Dendritic cell treated with granulocyte-macrophage colony-stimulating factor and Interleukin-4, amounts not matched to agents 40 ng/mL and 50 ng/mL, for 4 days (primary cell): ENCODE data around the gene CD200.

Source experiments
- H3K27ac Mint-ChIP-seq: one replicate; pipeline ENCODE4 v1.8.0; 2022; ENCODE audit warnings: mild to moderate bottlenecking, mixed read lengths
- H3K27me3 Mint-ChIP-seq: one replicate; pipeline ENCODE4 v1.8.0; 2022; ENCODE audit warnings: mild to moderate bottlenecking, mixed read lengths
- H3K36me3 Mint-ChIP-seq: one replicate; pipeline ENCODE4 v1.8.0; 2022; ENCODE audit warnings: low read depth, mixed read lengths
- H3K4me1 Mint-ChIP-seq: one replicate; pipeline ENCODE4 v1.8.0; 2022; ENCODE audit warnings: low read depth, mixed read lengths
- H3K4me3 Mint-ChIP-seq: one replicate; pipeline ENCODE4 v1.8.0; 2022; ENCODE audit warnings: mild to moderate bottlenecking, moderate library complexity, mixed read lengths
- H3K9me3 Mint-ChIP-seq: one replicate; pipeline ENCODE4 v1.8.0; 2022; ENCODE audit warnings: mixed read lengths
- intact Hi-C: fragments of 100-400 bp; cut with micrococcal nuclease; formaldehyde crosslinking; loops from one replicate; pipeline ENCODE4 v1.15.0; 2022

The CD200 gene

DNA sequence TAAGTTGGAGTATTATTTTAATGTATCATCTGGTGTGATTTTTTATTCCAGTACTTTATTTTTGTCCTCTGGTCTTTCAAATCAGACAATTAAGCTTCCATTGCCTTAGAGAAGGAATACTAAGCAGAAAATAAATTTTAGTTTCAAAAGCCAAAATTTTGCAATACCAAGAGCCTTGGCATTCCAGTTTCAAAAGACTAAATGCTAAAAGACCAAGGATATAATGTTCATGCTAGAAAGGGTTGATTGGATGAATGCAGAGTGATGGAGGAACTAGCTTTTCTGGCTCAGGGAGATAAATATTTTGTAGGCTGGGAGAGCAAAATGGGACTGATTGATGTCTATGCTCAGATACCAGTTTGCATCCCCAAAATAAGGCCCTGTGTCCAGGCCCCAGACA lies 6.2 kb downstream of the CD200 start:
- Mint-ChIP-seq H3K4me3 (no peak overlapping the region), H3K9me3 (no peaks in the 10 kb centered on the region), H3K36me3 (no peaks in the 10 kb centered on the region), H3K4me1 (no peaks in the 10 kb centered on the region), H3K27ac (no peak overlapping the region), H3K27me3 (peaks cover under 1% of the 10 kb centered on the region)
- intact Hi-C loops, result no loop called here

DNA sequence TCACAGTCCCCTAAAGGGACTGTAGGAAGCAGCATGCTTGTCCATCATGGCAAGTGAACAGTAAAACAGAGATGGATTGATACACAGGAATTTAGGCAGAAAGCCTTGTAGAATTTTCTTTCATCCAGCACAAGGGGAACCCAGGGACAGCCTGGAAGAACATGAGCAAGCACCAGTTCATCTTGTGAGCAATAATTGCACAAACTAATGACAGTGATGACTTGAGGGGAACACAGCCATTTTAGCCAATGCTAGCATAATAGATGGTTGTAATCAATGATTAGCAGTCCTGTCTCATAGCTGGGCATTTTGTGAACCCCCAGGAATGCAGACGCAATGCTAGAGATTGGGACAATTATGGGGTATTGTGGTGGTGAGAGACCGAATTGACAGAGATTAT lies 6.7 kb downstream of the CD200 start:
- no peaks in the 10 kb centered on the region for H3K36me3 Mint-ChIP-seq
- H3K9me3 Mint-ChIP-seq, result no peaks in the 10 kb centered on the region
- H3K4me3 Mint-ChIP-seq, result no peak overlapping the region
- H3K27me3 Mint-ChIP-seq, result no peaks in the 10 kb centered on the region
- intact Hi-C loops, result loop anchor here (5.0 kb wide), 1 partner anchor 88 kb away; no protein-coding TSS in a partner anchor
- H3K4me1 Mint-ChIP-seq, result no peaks in the 10 kb centered on the region
- H3K27ac Mint-ChIP-seq, result no peak overlapping the region

DNA sequence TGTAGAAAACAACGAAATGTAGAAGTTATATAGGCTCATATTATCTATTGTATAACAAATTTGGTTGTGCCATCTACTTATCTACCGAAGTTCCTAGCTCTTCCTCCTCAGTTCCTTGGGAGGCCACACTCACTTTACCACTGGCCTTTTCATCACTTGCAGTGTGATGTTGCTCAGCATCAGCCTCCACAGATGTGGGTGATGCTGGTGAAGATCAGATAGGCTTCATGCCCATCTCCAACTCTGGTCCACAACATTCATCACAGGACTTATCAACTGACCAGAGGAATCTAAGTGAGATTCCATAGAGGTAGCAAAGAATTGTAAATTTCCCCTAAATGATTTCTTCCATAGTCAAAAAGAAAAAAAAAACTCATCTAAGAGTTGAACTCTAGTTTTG lies 8.4 kb downstream of the CD200 start:
- intact Hi-C loops, result loop anchor here (5.0 kb wide), 1 partner anchor 86 kb away; no protein-coding TSS in a partner anchor
- Mint-ChIP-seq H3K36me3 (no peaks in the 10 kb centered on the region), H3K9me3 (no peaks in the 10 kb centered on the region), H3K27me3 (no peaks in the 10 kb centered on the region), H3K4me3 (no peak overlapping the region), H3K4me1 (peaks cover 5% of the 10 kb centered on the region), H3K27ac (no peak overlapping the region)

DNA sequence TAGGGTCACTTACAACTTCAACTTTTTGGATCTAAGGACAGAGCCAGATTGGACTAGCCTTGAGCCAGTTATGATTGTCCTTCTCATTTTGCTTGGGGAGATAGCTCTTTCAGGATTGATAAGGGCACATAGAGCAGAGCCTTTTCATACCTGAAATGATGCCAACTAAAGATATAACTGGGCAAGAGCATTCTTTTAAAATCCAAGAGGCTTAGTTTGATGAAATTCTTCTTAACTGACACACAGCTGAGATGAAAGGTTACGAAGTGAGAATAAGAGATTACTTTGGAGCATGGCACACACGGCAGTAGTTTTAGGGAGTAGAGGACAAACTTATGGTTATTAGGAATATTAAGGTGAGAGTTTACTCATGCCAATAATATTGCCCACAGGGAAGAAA lies 12.7 kb downstream of the CD200 start:
- Mint-ChIP-seq H3K9me3 (no peaks in the 10 kb centered on the region), H3K4me1 (peaks cover 7% of the 10 kb centered on the region), H3K27me3 (no peaks in the 10 kb centered on the region), H3K36me3 (no peaks in the 10 kb centered on the region), H3K4me3 (no peak overlapping the region), H3K27ac (no peak overlapping the region)
- intact Hi-C loops, result no loop called here

DNA sequence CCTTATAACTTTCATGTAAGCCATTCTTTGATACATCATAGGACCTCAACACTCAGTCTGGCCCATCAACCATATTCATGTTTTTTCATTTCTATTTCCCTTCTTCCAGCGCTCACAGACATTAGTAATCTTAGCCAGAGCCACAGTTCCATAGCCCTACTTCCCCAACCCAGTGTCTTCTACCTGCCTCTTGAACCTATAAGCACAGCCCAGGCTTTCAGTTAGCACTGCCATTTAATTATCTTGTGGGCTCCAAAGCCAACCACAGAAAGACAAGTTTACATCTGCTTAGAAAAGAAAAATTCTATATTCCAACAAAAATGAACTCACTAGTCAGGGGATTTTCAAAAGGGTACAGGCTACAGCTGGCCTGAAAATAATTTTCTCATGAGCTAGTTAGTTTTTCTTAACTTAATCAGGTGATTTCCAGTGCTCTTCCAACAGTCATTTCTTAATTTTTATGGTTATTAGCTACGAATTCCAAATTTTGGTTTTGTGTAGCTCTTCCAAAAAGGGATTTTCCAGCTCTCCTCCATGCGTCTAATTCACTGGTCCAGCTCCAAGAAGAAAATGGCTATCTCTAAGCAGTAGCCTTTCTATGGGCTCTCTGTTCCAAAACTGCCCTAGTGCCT lies 13.7 kb downstream of the CD200 start:
- intact Hi-C loops, result no loop called here
- no peaks in the 10 kb centered on the region for H3K36me3 Mint-ChIP-seq
- H3K4me3 Mint-ChIP-seq, result no peak overlapping the region
- H3K27ac Mint-ChIP-seq, result no peak overlapping the region
- no peaks in the 10 kb centered on the region for H3K9me3 Mint-ChIP-seq
- H3K4me1 Mint-ChIP-seq, result peaks cover 7% of the 10 kb centered on the region
- no peaks in the 10 kb centered on the region for H3K27me3 Mint-ChIP-seq

DNA sequence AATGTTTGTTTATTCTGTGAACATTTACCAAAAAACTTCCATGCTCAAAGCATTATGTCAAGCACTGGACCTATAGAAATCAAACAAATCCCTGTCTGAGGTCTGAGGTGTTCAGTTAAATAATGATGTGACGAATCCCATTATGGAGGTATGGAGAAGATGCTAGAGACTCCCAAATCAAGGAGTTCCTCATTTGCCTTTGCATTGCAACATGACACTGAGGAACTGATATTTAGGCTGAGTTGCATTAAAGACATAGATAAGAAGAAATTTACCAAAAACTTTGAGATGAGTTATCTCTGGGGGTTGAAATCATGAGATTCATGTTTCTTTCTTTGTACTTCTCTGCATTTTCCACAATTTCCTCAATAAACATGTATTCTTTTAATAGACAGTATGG lies 16.0 kb downstream of the CD200 start:
- peaks cover 7% of the 10 kb centered on the region for H3K4me1 Mint-ChIP-seq
- intact Hi-C loops, result no loop called here
- H3K4me3 Mint-ChIP-seq, result no peak overlapping the region
- H3K27me3 Mint-ChIP-seq, result no peaks in the 10 kb centered on the region
- no peak overlapping the region for H3K27ac Mint-ChIP-seq
- H3K36me3 Mint-ChIP-seq, result no peaks in the 10 kb centered on the region
- no peaks in the 10 kb centered on the region for H3K9me3 Mint-ChIP-seq

DNA sequence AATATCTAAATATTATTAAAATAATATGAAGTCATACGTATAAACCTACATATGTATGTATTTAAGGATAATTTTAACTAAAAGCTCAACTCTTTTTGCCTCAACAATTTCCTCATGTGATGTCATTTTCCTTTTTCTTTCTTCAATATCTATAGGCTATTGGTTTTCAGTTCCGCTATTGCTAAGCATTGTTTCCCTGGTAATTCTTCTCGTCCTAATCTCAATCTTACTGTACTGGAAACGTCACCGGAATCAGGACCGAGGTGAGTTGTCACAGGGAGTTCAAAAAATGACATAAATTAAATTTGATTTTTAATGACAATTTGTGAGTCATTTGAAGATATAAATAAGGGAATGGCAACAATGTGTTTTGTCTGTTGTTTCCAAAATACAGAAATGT lies 16.6 kb downstream of the CD200 start:
- intact Hi-C loops, result no loop called here
- Mint-ChIP-seq H3K27me3 (no peaks in the 10 kb centered on the region), H3K27ac (no peak overlapping the region), H3K36me3 (no peaks in the 10 kb centered on the region), H3K9me3 (no peaks in the 10 kb centered on the region), H3K4me3 (no peak overlapping the region), H3K4me1 (peaks cover 8% of the 10 kb centered on the region)

DNA sequence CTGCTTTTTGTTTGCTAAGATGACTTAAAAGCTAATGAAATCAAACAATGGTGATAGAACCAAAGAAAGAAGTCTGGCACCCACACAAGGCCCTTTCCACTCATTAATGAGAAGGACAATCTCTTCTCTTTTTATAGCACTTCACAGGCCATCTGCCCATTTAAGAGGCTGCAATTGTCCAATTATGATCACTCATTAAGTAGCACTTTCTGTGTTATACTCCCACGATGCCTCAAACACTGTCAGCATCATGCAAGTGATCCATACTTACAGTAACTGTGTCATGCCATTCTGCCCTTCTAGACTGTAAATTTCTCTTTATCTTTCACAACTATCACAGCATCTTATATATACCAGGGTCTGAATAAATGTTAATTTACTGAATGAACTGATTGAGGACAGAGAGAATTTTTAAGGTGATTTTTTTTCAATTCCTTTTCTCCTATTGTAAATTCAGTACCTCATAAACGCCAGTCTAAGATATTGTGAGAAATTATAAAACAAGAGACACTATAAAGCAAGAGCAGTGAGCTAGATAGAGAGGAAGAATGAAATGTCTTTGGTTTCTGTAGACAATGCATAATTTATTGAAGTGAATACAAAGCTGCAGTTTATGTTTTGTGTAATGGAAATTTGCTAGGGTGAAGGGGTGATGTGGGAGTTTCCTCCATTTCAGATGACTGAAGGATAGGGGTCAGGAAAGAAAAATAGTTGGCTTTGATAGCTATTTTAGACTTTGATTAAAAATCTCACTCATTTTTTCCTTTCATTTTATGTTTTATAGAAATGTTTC lies 17.3 kb downstream of the CD200 start:
- no peak overlapping the region for H3K27ac Mint-ChIP-seq
- H3K4me3 Mint-ChIP-seq, result no peak overlapping the region
- no peaks in the 10 kb centered on the region for H3K36me3 Mint-ChIP-seq
- no peaks in the 10 kb centered on the region for H3K27me3 Mint-ChIP-seq
- no peaks in the 10 kb centered on the region for H3K9me3 Mint-ChIP-seq
- peaks cover 14% of the 10 kb centered on the region for H3K4me1 Mint-ChIP-seq
- intact Hi-C loops, result no loop called here

DNA sequence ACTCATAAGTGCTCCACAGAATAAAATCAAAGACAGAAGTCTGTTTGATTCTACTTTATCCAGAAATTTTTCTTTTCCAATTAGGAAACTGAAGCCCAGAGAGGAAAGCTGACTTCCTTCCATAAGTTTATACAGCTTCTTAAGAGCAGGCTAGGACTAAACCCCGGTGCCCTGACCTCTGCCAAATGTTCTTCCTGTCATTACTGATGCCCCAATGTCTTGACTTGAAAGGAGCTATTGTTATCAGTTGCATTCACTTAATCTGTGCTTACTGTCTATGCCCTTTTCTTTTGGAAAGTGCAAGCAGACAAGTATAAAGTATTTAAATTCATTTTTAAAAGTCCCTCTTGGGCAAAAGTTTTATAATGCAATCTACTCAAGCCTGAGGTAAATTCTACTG lies 18.1 kb downstream of the CD200 start:
- intact Hi-C loops, result no loop called here

DNA sequence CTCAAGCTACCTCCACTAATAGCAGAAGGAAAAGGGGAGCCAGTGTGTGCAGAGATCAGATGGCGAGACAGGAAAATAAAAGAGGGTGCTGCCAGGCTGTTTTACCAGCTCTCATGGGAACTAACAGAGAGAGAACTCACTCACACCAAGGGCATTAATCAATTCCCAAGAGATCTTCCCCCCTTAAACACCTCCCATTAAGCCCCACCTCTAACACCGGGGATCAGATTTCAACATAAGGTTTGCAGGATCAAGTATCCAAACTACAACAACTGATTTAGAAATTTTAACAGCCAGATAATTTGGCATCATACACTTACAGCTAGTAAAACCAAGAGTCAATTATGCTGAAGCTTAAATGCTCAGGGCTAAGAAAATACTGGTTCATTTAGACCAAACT lies 18.9 kb downstream of the CD200 start:
- H3K9me3 Mint-ChIP-seq, result no peaks in the 10 kb centered on the region
- no peaks in the 10 kb centered on the region for H3K27me3 Mint-ChIP-seq
- H3K4me3 Mint-ChIP-seq, result no peak overlapping the region
- H3K36me3 Mint-ChIP-seq, result no peaks in the 10 kb centered on the region
- peaks cover 7% of the 10 kb centered on the region for H3K4me1 Mint-ChIP-seq
- intact Hi-C loops, result no loop called here
- no peak overlapping the region for H3K27ac Mint-ChIP-seq

More for the DNA sequence above, 18.1 kb downstream of the CD200 start:
- H3K27ac Mint-ChIP-seq, result no peak overlapping the region
- H3K9me3 Mint-ChIP-seq, result no peaks in the 10 kb centered on the region
- no peak overlapping the region for H3K4me3 Mint-ChIP-seq
- no peaks in the 10 kb centered on the region for H3K36me3 Mint-ChIP-seq
- no peaks in the 10 kb centered on the region for H3K27me3 Mint-ChIP-seq
- H3K4me1 Mint-ChIP-seq, result peaks cover 12% of the 10 kb centered on the region

DNA sequence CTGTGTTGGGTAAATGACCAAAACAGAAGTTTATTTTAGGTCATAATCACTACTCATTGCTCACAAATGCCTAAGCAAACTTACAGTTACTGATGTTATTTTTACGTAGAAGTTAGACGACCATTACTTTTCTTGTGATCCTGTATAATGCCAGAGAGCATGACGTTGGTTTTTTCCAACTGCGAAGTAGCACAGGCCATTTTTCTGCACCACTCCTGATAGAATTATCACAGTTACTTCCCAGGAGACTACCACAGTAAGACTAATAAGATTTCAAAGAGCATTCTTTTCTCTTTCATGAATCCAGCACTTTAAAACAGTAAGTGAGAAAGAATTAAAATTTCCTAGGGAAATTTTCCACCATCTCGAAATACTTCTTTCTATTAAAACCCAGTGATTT lies 19.8 kb downstream of the CD200 start:
- Mint-ChIP-seq H3K36me3 (no peaks in the 10 kb centered on the region), H3K27ac (no peak overlapping the region), H3K4me1 (peaks cover 12% of the 10 kb centered on the region), H3K4me3 (no peak overlapping the region), H3K9me3 (no peaks in the 10 kb centered on the region), H3K27me3 (no peaks in the 10 kb centered on the region)
- intact Hi-C loops, result no loop called here

DNA sequence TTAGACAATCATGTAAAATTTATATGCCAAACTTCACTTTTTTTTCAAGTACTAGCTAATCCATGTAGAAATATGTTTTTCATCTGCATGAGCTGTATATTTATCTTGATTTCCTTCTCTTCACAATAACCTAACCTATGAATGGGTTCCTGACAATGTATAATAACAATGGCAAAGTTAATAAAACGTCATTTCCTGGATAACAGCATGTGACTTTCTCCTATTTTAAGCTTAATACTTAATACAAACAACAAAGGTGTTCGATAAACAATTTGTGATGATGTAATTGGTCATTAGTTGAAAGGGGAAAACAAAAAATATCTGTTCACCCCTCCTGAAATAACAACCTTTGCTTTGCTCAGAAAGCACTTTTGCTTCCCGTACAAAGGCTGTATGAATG lies 20.4 kb downstream of the CD200 start:
- H3K27me3 Mint-ChIP-seq, result no peaks in the 10 kb centered on the region
- no peaks in the 10 kb centered on the region for H3K9me3 Mint-ChIP-seq
- no peak overlapping the region for H3K4me3 Mint-ChIP-seq
- H3K27ac Mint-ChIP-seq, result no peak overlapping the region
- intact Hi-C loops, result no loop called here
- no peaks in the 10 kb centered on the region for H3K36me3 Mint-ChIP-seq
- H3K4me1 Mint-ChIP-seq, result peaks cover 19% of the 10 kb centered on the region

DNA sequence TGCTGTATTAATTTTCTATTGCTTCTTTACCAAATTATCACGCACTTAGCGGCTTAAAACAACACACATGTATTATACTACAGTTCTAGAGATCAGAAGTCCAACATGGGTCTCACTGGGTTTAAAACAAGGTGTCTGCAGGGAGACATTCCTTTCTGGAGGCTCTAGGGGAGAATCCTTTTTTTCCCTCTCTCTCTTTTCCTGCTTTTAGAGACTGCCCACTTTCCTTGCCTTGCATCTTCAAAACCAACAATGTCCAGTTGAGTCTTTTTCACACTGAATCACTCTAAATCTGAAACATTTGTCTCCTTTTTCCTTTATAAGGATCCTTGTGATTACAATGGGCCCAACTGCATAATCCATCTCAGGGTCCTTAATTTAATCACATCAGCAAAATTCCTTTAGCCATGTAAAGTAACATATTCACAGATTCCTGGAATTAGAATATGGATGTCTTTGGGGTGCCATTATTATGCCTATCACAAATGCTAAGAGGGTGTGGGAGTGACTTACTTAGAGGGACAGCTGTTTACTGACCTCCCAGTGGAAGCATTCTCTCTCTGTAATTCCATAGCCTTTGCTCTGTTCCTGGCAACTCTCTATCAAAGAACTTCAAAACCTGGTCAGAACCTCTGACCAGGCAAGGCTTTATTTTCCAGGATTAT lies 21.8 kb downstream of the CD200 start:
- Mint-ChIP-seq H3K9me3 (no peaks in the 10 kb centered on the region), H3K27ac (no peak overlapping the region)

DNA sequence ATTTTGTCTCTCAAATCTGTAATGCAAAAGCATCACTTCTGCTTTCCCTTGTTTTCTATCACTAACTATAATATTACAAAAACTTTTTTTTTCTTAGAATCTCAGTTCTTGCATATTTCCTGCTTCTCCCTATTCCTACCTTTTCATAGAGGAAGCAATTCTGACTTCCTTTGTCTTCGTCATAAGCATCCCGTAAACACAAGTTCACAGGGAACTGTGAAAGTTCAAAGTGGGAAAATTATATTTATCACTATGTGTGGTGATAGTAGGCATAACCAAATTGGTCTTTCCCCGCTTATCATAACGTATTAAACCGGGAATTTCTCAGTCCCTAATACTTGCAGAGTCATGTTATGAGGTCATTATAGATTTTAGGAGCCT lies 22.3 kb downstream of the CD200 start:
- intact Hi-C loops, result no loop called here
- Mint-ChIP-seq H3K36me3 (no peaks in the 10 kb centered on the region), H3K9me3 (no peaks in the 10 kb centered on the region), H3K27ac (no peak overlapping the region), H3K4me1 (peaks cover 26% of the 10 kb centered on the region), H3K4me3 (no peak overlapping the region), H3K27me3 (no peaks in the 10 kb centered on the region)

More for the DNA sequence above, 21.8 kb downstream of the CD200 start:
- Mint-ChIP-seq H3K4me1 (peaks cover 26% of the 10 kb centered on the region), H3K27me3 (no peaks in the 10 kb centered on the region), H3K4me3 (no peak overlapping the region), H3K36me3 (no peaks in the 10 kb centered on the region)
- intact Hi-C loops, result no loop called here
